ENCODE measurements around the gene CBFB. TPM values are rescaled to one million over a fixed set of nuclear protein-coding genes. Genes with fewer than 3 reads are reported as not detected.

Gene CBFB
- total RNA-seq, 1 experiment from 2014 or later: 79.3 TPM

DNA sequence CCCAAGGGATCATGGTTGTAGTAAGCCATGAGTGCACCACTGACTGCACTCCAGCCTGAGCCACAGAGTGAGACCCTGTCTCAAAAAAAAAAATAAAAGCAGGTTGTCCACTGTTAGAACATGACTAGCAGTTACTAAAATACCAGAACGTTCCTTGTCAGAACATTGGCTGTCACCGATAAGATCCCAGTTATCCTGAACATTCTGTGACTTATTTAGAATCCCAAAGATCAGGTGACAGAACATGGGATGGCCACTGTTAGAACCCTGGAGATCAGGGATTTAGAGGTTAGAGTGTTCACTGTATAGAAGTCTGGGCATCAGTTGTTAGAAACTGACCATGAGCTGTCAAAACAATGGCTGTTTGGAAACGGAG is 32.0 kb upstream of the CBFB start:
- H3K27me3 ChIP-seq (ENCODE audit: low read length): no peaks in the 10 kb centered on the region
- no peaks in the 10 kb centered on the region for H4K20me1 ChIP-seq (ENCODE audit: insufficient read depth, low read depth, low read length)
- no peak overlapping the region for H3K9ac ChIP-seq (ENCODE audit: low read length)
- H3K9me3 ChIP-seq (ENCODE audit: low read length): no peaks in the 10 kb centered on the region
- H3K79me2 ChIP-seq (ENCODE audit: low read length): no peaks in the 10 kb centered on the region
- H3K9me2 ChIP-seq (replicated peaks; ENCODE audit: insufficient read depth, low read length): no peaks in the 10 kb centered on the region
- H3K4me2 ChIP-seq (ENCODE audit: low read depth, low read length, poor library complexity, severe bottlenecking): no peak overlapping the region
- H3K27ac ChIP-seq (ENCODE audit: low read length): no peak overlapping the region
- H3K36me3 ChIP-seq (ENCODE audit: insufficient read depth, low read length): no peaks in the 10 kb centered on the region
- no peak overlapping the region for H2AFZ ChIP-seq (ENCODE audit: low read length)
- no peak overlapping the region for H3K4me3 ChIP-seq (ENCODE audit: low read length)
- no peak for DNase-seq
- peaks cover 5% of the 10 kb centered on the region; the same call in 1 of the 2 replicates for H3K4me1 ChIP-seq (ENCODE audit: low read length)

DNA sequence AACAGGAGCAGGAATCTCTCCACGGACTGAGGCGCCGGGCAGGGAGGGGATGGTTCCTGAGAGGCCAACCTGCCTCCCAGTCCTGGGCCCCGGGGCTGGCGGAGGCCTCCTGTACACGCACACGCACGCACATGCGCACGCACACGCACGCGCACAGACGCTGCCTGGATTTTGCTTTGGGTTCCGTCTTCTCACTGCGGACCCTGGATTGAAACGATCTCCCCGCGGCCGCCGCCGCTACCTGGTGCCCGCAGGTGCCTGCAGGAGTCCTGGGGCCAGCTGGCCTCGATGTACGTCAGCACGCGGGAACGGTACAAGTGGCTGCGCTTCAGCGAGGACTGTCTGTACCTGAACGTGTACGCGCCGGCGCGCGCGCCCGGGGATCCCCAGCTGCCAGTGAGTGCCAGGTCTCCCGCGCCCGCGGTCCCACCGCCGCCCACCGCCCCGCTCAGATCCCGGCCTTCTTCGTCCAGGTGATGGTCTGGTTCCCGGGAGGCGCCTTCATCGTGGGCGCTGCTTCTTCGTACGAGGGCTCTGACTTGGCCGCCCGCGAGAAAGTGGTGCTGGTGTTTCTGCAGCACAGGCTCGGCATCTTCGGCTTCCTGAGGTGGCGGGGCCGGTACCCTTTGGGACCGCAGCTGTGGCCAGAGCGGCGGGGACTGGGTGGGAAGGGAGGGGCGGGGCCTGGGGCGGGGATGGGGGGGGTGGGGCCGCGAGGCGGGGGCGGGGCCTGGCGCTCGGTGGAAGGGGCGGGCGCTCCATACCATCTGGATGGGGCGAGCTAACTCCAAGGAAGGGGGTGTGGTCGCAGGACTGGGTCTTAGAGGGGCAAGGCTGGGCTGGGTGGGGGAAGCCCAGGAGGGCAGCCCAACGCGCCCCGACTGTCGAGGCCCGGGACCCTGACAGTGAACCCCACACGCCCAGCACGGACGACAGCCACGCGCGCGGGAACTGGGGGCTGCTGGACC is 28.3 kb upstream of the CBFB start:
- Histone ChIP-seq H3K36me3 (ENCODE audit: insufficient read depth, low read length) (no peaks in the 10 kb centered on the region), H4K20me1 (ENCODE audit: insufficient read depth, low read depth, low read length) (no peaks in the 10 kb centered on the region), H3K79me2 (ENCODE audit: low read length) (no peaks in the 10 kb centered on the region), H3K9me3 (ENCODE audit: low read length) (no peaks in the 10 kb centered on the region), H3K9me2 (replicated peaks; ENCODE audit: insufficient read depth, low read length) (no peaks in the 10 kb centered on the region), H3K4me2 (ENCODE audit: low read depth, low read length, poor library complexity, severe bottlenecking) (peak overlapping the region; percentile 42), H3K4me3 (ENCODE audit: low read length) (no peak overlapping the region), H2AFZ (ENCODE audit: low read length) (0 out of 2 replicates have a peak overlapping the region, but pooled peaks have one; percentile 50), H3K4me1 (ENCODE audit: low read length) (peaks cover 5% of the 10 kb centered on the region; the same call in 1 of the 2 replicates), H3K27me3 (ENCODE audit: low read length) (no peaks in the 10 kb centered on the region), H3K9ac (ENCODE audit: low read length) (no peak overlapping the region; the same call in 1 of the 2 replicates), H3K27ac (ENCODE audit: low read length) (no peak overlapping the region)
- DNase-seq: peak; percentile 65

DNA sequence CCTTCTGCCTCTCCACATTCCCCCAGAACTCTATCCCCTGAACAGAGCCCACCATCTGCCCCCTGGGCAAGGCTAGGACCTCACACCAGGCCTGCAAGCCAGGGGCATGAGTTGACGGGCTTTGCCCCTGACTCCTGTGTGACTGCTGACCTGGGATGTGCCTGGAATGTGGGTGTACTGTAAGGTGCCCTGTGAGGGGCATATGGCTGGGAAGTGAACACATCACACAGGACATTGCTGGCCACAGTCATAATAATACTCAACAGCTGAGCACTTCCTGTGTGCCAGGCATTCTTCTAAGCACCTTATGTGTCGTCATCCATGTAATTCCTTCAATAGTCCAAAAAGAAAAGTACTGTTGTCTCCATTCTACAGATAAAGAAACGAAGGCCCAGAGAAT is 27.2 kb upstream of the CBFB start:
- Histone ChIP-seq H3K4me3 (ENCODE audit: low read length) (no peak overlapping the region), H2AFZ (ENCODE audit: low read length) (no peak overlapping the region), H3K27ac (ENCODE audit: low read length) (no peak overlapping the region), H3K9me3 (ENCODE audit: low read length) (no peaks in the 10 kb centered on the region), H3K4me1 (ENCODE audit: low read length) (peaks cover 5% of the 10 kb centered on the region; the same call in 1 of the 2 replicates), H3K4me2 (ENCODE audit: low read depth, low read length, poor library complexity, severe bottlenecking) (no peak overlapping the region), H3K9me2 (replicated peaks; ENCODE audit: insufficient read depth, low read length) (no peaks in the 10 kb centered on the region), H4K20me1 (ENCODE audit: insufficient read depth, low read depth, low read length) (no peaks in the 10 kb centered on the region; the same call in 1 of the 2 replicates), H3K36me3 (ENCODE audit: insufficient read depth, low read length) (no peaks in the 10 kb centered on the region), H3K27me3 (ENCODE audit: low read length) (no peaks in the 10 kb centered on the region), H3K79me2 (ENCODE audit: low read length) (no peaks in the 10 kb centered on the region), H3K9ac (ENCODE audit: low read length) (no peak overlapping the region)
- DNase-seq: no peak

DNA sequence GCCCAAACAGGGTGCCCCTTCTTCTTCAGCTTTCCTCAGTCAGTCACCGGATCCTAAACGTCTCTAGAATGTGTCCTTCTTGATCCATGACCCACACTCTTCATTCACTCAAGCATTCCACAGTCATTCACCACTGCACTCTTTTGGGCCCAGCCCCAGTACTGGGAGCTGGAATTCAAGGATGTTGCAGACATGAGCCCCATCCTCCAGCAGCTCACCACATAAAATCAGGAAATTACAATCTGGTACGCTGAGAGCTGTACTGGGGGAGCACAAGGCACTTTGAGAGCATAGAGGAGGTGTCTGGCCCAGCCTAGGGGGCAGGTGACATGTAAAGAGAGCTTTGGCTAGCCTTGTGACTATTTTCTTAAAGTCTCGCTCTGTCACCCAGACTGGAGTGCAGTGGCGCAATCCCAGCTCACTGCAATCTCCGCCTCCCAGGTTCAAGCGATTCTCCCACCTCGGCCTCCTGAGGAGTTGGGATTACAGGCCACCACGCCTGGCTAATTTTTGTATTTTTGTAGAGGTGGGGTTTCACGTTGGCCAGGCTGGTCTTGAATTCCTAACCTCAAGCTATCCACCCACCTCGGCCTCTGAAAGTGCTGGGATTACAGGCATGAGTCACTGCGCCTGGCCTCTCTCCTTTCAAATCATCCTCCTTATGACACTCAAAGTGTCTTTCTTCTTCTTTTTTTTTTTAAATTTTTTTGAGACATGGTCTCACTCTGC is 21.9 kb upstream of the CBFB start:
- Histone ChIP-seq H3K4me2 (ENCODE audit: low read depth, low read length, poor library complexity, severe bottlenecking) (no peak overlapping the region), H3K9me2 (replicated peaks; ENCODE audit: insufficient read depth, low read length) (no peaks in the 10 kb centered on the region), H3K9ac (ENCODE audit: low read length) (no peak overlapping the region), H3K27ac (ENCODE audit: low read length) (no peak overlapping the region), H3K79me2 (ENCODE audit: low read length) (no peaks in the 10 kb centered on the region), H2AFZ (ENCODE audit: low read length) (no peak overlapping the region), H3K9me3 (ENCODE audit: low read length) (no peaks in the 10 kb centered on the region), H3K27me3 (ENCODE audit: low read length) (no peaks in the 10 kb centered on the region), H4K20me1 (ENCODE audit: insufficient read depth, low read depth, low read length) (no peaks in the 10 kb centered on the region; the same call in 1 of the 2 replicates), H3K36me3 (ENCODE audit: insufficient read depth, low read length) (no peaks in the 10 kb centered on the region), H3K4me3 (ENCODE audit: low read length) (no peak overlapping the region), H3K4me1 (ENCODE audit: low read length) (no peaks in the 10 kb centered on the region)
- no peak for DNase-seq

DNA sequence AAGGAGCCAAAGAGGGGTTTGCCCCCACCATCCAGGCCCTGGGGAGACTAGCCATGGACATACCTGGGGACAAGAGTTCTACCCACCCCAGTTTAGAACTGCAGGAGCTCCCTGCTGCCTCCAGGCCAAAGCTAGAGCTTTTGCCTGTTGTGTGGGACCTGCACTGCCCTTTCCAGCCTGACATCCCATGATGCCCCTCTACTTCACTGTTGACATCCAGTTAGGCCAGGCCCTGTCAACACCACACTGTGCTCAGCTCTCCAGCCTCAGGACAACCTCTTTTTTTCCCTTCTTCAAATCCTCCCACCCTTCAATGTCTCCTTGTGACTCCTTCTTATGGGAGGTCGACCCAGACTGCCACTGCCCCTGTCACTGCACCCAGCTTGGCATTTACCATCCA is 19.8 kb upstream of the CBFB start:
- Histone ChIP-seq H3K4me2 (ENCODE audit: low read depth, low read length, poor library complexity, severe bottlenecking) (no peak overlapping the region), H3K9me2 (replicated peaks; ENCODE audit: insufficient read depth, low read length) (no peaks in the 10 kb centered on the region), H3K27ac (ENCODE audit: low read length) (no peak overlapping the region), H4K20me1 (ENCODE audit: insufficient read depth, low read depth, low read length) (no peaks in the 10 kb centered on the region; the same call in 1 of the 2 replicates), H3K4me1 (ENCODE audit: low read length) (peaks cover 10% of the 10 kb centered on the region), H3K4me3 (ENCODE audit: low read length) (no peak overlapping the region), H2AFZ (ENCODE audit: low read length) (no peak overlapping the region), H3K27me3 (ENCODE audit: low read length) (no peaks in the 10 kb centered on the region), H3K9me3 (ENCODE audit: low read length) (no peaks in the 10 kb centered on the region), H3K79me2 (ENCODE audit: low read length) (no peaks in the 10 kb centered on the region), H3K36me3 (ENCODE audit: insufficient read depth, low read length) (no peaks in the 10 kb centered on the region), H3K9ac (ENCODE audit: low read length) (no peak overlapping the region)
- DNase-seq: no peak

DNA sequence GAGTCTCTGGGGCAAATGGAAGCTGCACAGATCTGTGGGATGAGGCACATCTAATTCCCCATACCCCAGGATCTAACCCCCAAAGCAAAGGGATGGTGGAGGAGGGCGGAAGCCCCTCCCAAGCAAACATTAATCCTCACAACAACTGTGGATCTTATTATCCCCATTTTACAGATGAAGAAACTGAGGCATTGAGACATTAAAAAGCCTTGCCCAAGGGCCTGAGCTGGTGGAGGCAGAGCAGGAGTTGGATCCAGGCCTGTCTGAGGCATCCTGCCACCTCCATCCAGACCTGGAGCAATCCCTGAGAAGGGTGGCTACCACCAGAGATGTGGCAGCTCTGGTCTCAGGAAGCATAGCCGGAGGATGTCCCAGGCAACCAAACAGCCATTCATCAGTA is 17.7 kb upstream of the CBFB start:
- Histone ChIP-seq H3K9ac (ENCODE audit: low read length) (no peak overlapping the region), H3K79me2 (ENCODE audit: low read length) (no peaks in the 10 kb centered on the region), H4K20me1 (ENCODE audit: insufficient read depth, low read depth, low read length) (no peaks in the 10 kb centered on the region; the same call in 1 of the 2 replicates)

DNA sequence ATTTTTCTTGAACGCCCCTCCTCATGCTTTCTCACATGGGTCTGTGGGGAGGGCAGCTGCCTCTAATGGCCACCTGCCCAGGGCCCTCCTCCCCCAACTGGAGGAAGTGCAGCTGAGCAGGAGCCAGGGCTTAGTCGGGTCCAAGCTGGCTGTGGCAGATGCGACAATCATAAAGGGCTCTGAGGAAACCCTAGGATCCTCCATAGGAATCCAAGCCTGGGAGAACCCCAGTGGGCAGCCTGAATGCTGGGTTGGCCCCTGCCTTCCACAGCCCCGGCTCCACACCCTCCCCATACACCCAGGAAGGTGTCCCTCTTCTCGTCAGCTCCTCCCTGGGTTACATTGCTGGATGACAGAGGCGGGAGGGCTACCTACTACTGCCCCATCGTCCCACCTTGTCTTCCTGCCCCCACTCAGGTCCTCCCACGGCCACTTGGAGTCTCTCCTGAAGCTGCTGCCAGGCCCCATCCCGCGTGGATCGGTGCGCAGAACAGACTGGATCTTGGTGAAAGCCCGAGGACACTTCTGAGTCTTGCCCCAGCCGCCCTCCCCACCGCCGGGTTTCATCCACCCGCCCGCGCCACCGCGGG is 15.6 kb upstream of the CBFB start:
- no peaks in the 10 kb centered on the region for H3K9me2 ChIP-seq (replicated peaks; ENCODE audit: insufficient read depth, low read length)
- peak overlapping the region; percentile 66 for H3K4me3 ChIP-seq (ENCODE audit: low read length)
- no peaks in the 10 kb centered on the region for H3K9me3 ChIP-seq (ENCODE audit: low read length)
- H3K4me1 ChIP-seq (ENCODE audit: low read length): peaks cover 19% of the 10 kb centered on the region
- peak overlapping the region; percentile 88 for H3K4me2 ChIP-seq (ENCODE audit: low read depth, low read length, poor library complexity, severe bottlenecking)
- H3K36me3 ChIP-seq (ENCODE audit: insufficient read depth, low read length): no peaks in the 10 kb centered on the region
- DNase-seq: no peak
- H3K27ac ChIP-seq (ENCODE audit: low read length): no peak overlapping the region
- H4K20me1 ChIP-seq (ENCODE audit: insufficient read depth, low read depth, low read length): no peaks in the 10 kb centered on the region
- peak overlapping the region; percentile 95 for H2AFZ ChIP-seq (ENCODE audit: low read length)
- no peaks in the 10 kb centered on the region for H3K27me3 ChIP-seq (ENCODE audit: low read length)
- peak overlapping the region; percentile 69 for H3K9ac ChIP-seq (ENCODE audit: low read length)
- H3K79me2 ChIP-seq (ENCODE audit: low read length): no peaks in the 10 kb centered on the region

More for the DNA sequence above, 17.7 kb upstream of the CBFB start:
- Histone ChIP-seq H3K9me2 (replicated peaks; ENCODE audit: insufficient read depth, low read length) (no peaks in the 10 kb centered on the region), H2AFZ (ENCODE audit: low read length) (no peak overlapping the region), H3K4me3 (ENCODE audit: low read length) (no peak overlapping the region), H3K27ac (ENCODE audit: low read length) (no peak overlapping the region), H3K4me1 (ENCODE audit: low read length) (peaks cover 16% of the 10 kb centered on the region), H3K4me2 (ENCODE audit: low read depth, low read length, poor library complexity, severe bottlenecking) (no peak overlapping the region), H3K27me3 (ENCODE audit: low read length) (no peaks in the 10 kb centered on the region), H3K9me3 (ENCODE audit: low read length) (no peaks in the 10 kb centered on the region), H3K36me3 (ENCODE audit: insufficient read depth, low read length) (no peaks in the 10 kb centered on the region)
- no peak for DNase-seq
